K562 (cell line): Measurements from ENCODE around the gene KLF17. TPM values are rescaled to one million over a fixed set of nuclear protein-coding genes. Genes with fewer than 3 reads are reported as not detected.

Experiments used
- ATAC-seq: fragments of 200-7000 bp; cut with Tn5 transposase; 3 replicates; pipeline ENCODE4 v1.9.1; 2020; ENCODE audit warnings: moderate library complexity
- BruUV-seq: library from RNA; stranded (reverse); fragments of 400-500 nt; replicated peaks from 2 replicates; lab custom pipeline; 2021; lab: Mats Ljungman, UMichigan
- CTCF ChIA-PET: fragments of 300-600 bp; formaldehyde crosslinking; extraction: SDS; loops from one replicate; lab custom pipeline; 2021; ENCODE audit warnings: low intra/inter-chr PET ratio; lab: Yijun Ruan, JAX
- POLR2A ChIA-PET: fragments of 300-600, 350-650 bp; sonication (Branson Sonifier 250); formaldehyde crosslinking; extraction: SDS; loops from one replicate; lab custom pipeline; 2021; ENCODE audit warnings: antibody characterized with exemption, inconsistent platforms; lab: Yijun Ruan, JAX
- DNase-seq, 4 experiments: peaks; one replicate each; pipeline versions ENCODE4 v3.0.0 to v3.0.0-alpha.2; 2011 to 2018; ENCODE audit warnings: low spot score in 3 of 4, mixed read lengths in 3 of 4; ENCODE audit errors: extremely low read depth in 1 of 4
- FAIRE-seq: peaks from 2 replicates; lab custom pipeline; 2011; peaks lifted over from hg19 to GRCh38; lab: Jason Lieb, UNC
- H2AFZ ChIP-seq: 2 replicates; pipeline ENCODE4 v1.6.0; 2011; ENCODE audit warnings: low read depth, low read length, control low read depth, inconsistent platforms
- H3K27ac ChIP-seq: fragments of 200-600 bp; 3 replicates; pipeline ENCODE4 v1.8.0; 2011; ENCODE audit warnings: low read depth, mild to moderate bottlenecking, control low read depth, inconsistent platforms, low read length, moderate library complexity, mixed read lengths; ENCODE audit errors: extremely low read depth
- H3K27me3 ChIP-seq, 2 experiments: fragments of 300-600 bp in 1 of 2; 2 replicates in 1 of 2; 3 replicates in 1 of 2; pipeline versions ENCODE4 v1.6.0 to v1.8.0; 2011; ENCODE audit warnings: inconsistent platforms in 2 of 2, low read length in 2 of 2, mild to moderate bottlenecking in 1 of 2, mixed read lengths in 1 of 2, moderate library complexity in 1 of 2; ENCODE audit not compliant: control insufficient read depth in 2 of 2, insufficient read depth in 2 of 2
- H3K36me3 ChIP-seq: fragments of 300-600 bp; 3 replicates; pipeline ENCODE4 v1.8.0; 2011; ENCODE audit warnings: mild to moderate bottlenecking, low read length, inconsistent platforms; ENCODE audit not compliant: control insufficient read depth, insufficient read depth
- H3K4me1 ChIP-seq, 2 experiments: fragments of 200-600 bp in 1 of 2; replicated peaks in 1 of 2; 2 replicates in 1 of 2; 3 replicates in 1 of 2; pipeline versions ENCODE4 v1.5.1 to v1.8.0; 2011; ENCODE audit warnings: inconsistent platforms in 2 of 2, low read length in 2 of 2, mild to moderate bottlenecking in 1 of 2, mixed read lengths in 1 of 2, moderate library complexity in 1 of 2; ENCODE audit not compliant: control insufficient read depth in 2 of 2, insufficient read depth in 2 of 2
- H3K4me2 ChIP-seq: 2 replicates; pipeline ENCODE4 v1.6.1; 2011; ENCODE audit warnings: low read length, control low read depth, inconsistent platforms, mixed read lengths; ENCODE audit not compliant: insufficient read depth
- H3K4me3 ChIP-seq: fragments of 200-600 bp; sonication (generic), shearing (Covaris generic); 2 replicates; pipeline ENCODE4 v1.5.1; 2016; ENCODE audit warnings: control low read depth, inconsistent platforms
- H3K79me2 ChIP-seq: fragments of 200-600 bp; 3 replicates; pipeline ENCODE4 v1.8.0; 2011; ENCODE audit warnings: low read length, inconsistent platforms; ENCODE audit not compliant: control insufficient read depth, insufficient read depth
- H3K9ac ChIP-seq, 2 experiments: 2 replicates each; pipeline versions ENCODE4 v1.6.0 to v1.6.1; 2011; ENCODE audit warnings: low read depth in 2 of 2, low read length in 2 of 2, control low read depth in 1 of 2, inconsistent platforms in 1 of 2, mild to moderate bottlenecking in 1 of 2, mixed read lengths in 1 of 2; ENCODE audit not compliant: insufficient read depth in 1 of 2
- H3K9me1 ChIP-seq: one replicate; pipeline ENCODE4 v1.6.0; 2011; ENCODE audit warnings: inconsistent platforms, mild to moderate bottlenecking, low read length, moderate library complexity; ENCODE audit not compliant: control insufficient read depth, insufficient read depth
- H3K9me3 ChIP-seq: replicated peaks from 2 replicates; pipeline ENCODE4 v1.5.1; 2011; ENCODE audit warnings: low read depth, low read length, inconsistent platforms; ENCODE audit not compliant: control insufficient read depth, insufficient read depth
- H4K20me1 ChIP-seq: replicated peaks from 2 replicates; pipeline ENCODE4 v1.6.1; 2011; ENCODE audit warnings: low read length, inconsistent platforms, mixed read lengths; ENCODE audit not compliant: control insufficient read depth, insufficient read depth
- ATF7 ChIP-seq: fragments of 450-650 bp; IDR thresholded peaks from 2 replicates; pipeline ENCODE4 v1.7.1; 2014; ENCODE audit warnings: mild to moderate bottlenecking, moderate library complexity
- BRD4 ChIP-seq: fragments of 200-600 bp; sonication (generic); IDR thresholded peaks from 2 replicates; pipeline ENCODE4 v1.6.1; 2017; ENCODE audit warnings: inconsistent platforms
- CCAR2 ChIP-seq: fragments of 200-400 bp; formaldehyde crosslinking; IDR thresholded peaks from 2 replicates; pipeline ENCODE4 v1.6.1; 2017; ENCODE audit warnings: mild to moderate bottlenecking, low read depth, low read length
- CTBP1 ChIP-seq: fragments of 450-650 bp; IDR thresholded peaks from 2 replicates; pipeline ENCODE4 v1.6.1; 2016; ENCODE audit warnings: borderline replicate concordance
- LCOR ChIP-seq: sonication (generic); formaldehyde crosslinking; IDR thresholded peaks from 2 replicates; pipeline ENCODE4 v1.8.0; 2022; ENCODE audit warnings: mild to moderate bottlenecking, missing genetic modification reagents
- NR2C2 ChIP-seq, 2 experiments: fragments of 200-800 bp in 1 of 2; sonication (Bioruptor generic) in 1 of 2; sonication (generic) in 1 of 2; formaldehyde crosslinking in 1 of 2; IDR thresholded peaks; 2 replicates each; pipeline versions ENCODE4 v1.6.1 to v1.8.0; 2016 to 2022; ENCODE audit warnings: mild to moderate bottlenecking in 1 of 2, missing compliant biosample characterization in 1 of 2, missing genetic modification characterization in 1 of 2, missing genetic modification reagents in 1 of 2
- NRF1 ChIP-seq, 2 experiments: fragments of 450-650 bp; IDR thresholded peaks in 1 of 2; conservative IDR thresholded peaks in 1 of 2; 2 replicates each; pipeline ENCODE4 v1.6.1; 2014; ENCODE audit warnings: mild to moderate bottlenecking in 2 of 2
- NUFIP1 ChIP-seq: fragments of 450-650 bp; IDR thresholded peaks from 2 replicates; pipeline ENCODE4 v1.6.1; 2018; ENCODE audit not compliant: partially characterized antibody
- POLR2G ChIP-seq: fragments of 200-400 bp; formaldehyde crosslinking; IDR thresholded peaks from 2 replicates; pipeline ENCODE4 v1.6.1; 2017; ENCODE audit warnings: low read depth, mild to moderate bottlenecking, antibody characterized with exemption, low read length, moderate library complexity
- PTTG1 ChIP-seq: fragments of 450-650 bp; IDR thresholded peaks from 2 replicates; pipeline ENCODE4 v1.6.1; 2016; ENCODE audit warnings: low read depth, mild to moderate bottlenecking, missing genetic modification characterization, missing compliant biosample characterization
- SMARCA5 ChIP-seq: fragments of 450-650 bp; IDR thresholded peaks from 2 replicates; pipeline ENCODE4 v1.6.1; 2016
- SMARCB1 ChIP-seq: IDR thresholded peaks from 2 replicates; pipeline ENCODE4 v1.6.1; 2011; ENCODE audit warnings: improper control_type of control experiment, low read depth; ENCODE audit not compliant: insufficient read length
- TEAD2 ChIP-seq: fragments of 450-650 bp; IDR thresholded peaks from 2 replicates; pipeline ENCODE4 v1.6.1; 2016; ENCODE audit warnings: missing genetic modification characterization, control low read depth, missing compliant biosample characterization
- TEAD4 ChIP-seq, 2 experiments: sonication (generic) in 1 of 2; formaldehyde crosslinking in 1 of 2; IDR thresholded peaks; 2 replicates each; pipeline versions ENCODE4 v1.6.1 to v1.8.0; 2012 to 2022; ENCODE audit warnings: borderline replicate concordance in 1 of 2, inconsistent platforms in 1 of 2, low read length in 1 of 2, mild to moderate bottlenecking in 1 of 2, missing genetic modification reagents in 1 of 2
- ZNF583 ChIP-seq: fragments of 250-450 bp; sonication (Bioruptor Pico); IDR thresholded peaks from 2 replicates; pipeline ENCODE4 v1.4.0; 2020
- WGBS: fragments of 100-300 bp; shearing (Covaris generic); methylation state at CpG from one replicate; pipeline ENCODE4 v1.1.6; 2016; ENCODE audit warnings: low coverage, mixed read lengths; ENCODE audit not compliant: insufficient coverage; ENCODE audit errors: missing lambda C conversion rate; 5-methylcytosine and 5-hydroxymethylcytosine counted together
- in situ Hi-C: fragments of 300-500 bp; cut with MboI; formaldehyde crosslinking; loops from 4 replicates; pipeline ENCODE4 v1.15.0; 2018; ENCODE audit warnings: inconsistent platforms, mixed read lengths
- intact Hi-C: fragments of 100-400 bp; cut with micrococcal nuclease; formaldehyde crosslinking; loops from 2 replicates; pipeline ENCODE4 v1.14.2; 2022
- polyA plus RNA-seq, 8 experiments: library from polyadenylated mRNA; depleted of rRNA in 4 of 8; stranded (reverse) in 5 of 8; unstranded in 3 of 8; fragments of >200 nt; fragmentation: Nextera tagmentation in 2 of 8; fragmentation: Illumina TruSeq in 1 of 8; extraction: Ambion mirVana in 2 of 8; extraction: Trizol in 1 of 8; gene quantifications; 2 replicates each; pipeline versions ENCODE4 v1.2.1 to v1.2.3, GENCODE V29; 2011 to 2014; ENCODE audit warnings: inconsistent platforms in 1 of 8, missing spikeins in 1 of 8
- total RNA-seq, 7 experiments: library from RNA; depleted of rRNA in 6 of 7; stranded (reverse); fragments of >200 nt in 6 of 7; fragmentation: Illumina TruSeq in 2 of 7; extraction: Trizol in 2 of 7; gene quantifications; 2 replicates each; pipeline versions ENCODE4 v1.2.1 to v1.2.3, GENCODE V29; 2011 to 2021; ENCODE audit warnings: low replicate concordance in 1 of 7

Gene KLF17
- total and polyA plus RNA-seq, 9 of the 15 experiments (the other 6 are each of a cell fraction or from before 2014, with no cell fraction given): 0.01 to 0.24 (median 0.13) TPM; not detected in 6

- TF ChIP-seq NRF1 (conservative IDR thresholded peaks at IDR 0.05 in 1 of 2, IDR thresholded peaks at IDR 0.05 in 1 of 2) (peak; percentile 64 to 74; a peak in 3 of 4 replicates), ATF7 (peak; percentile 43; the same call in 1 of the 2 replicates), SMARCA5 (no peak), CTBP1 (peak; percentile 80)
These were observed 15.1 kb upstream of the KLF17 start (continued) for GRCh38 chr1:44103270-44104131.

GRCh38 chr1:44105810-44106209, 12.8 kb upstream of the KLF17 start:
- intact Hi-C loops: no loop called here
- POLR2A ChIA-PET: interaction anchor here (0.5 to 1.1 kb wide), 2 partner anchors 13 to 1244 kb away, joined by 3 to 5 read pairs; no protein-coding TSS in a partner anchor
- Histone ChIP-seq H3K4me3 (no peak overlapping the region), H4K20me1 (no peaks in the 10 kb centered on the region; the same call in 1 of the 2 replicates), H3K4me2 (no peak overlapping the region)
- DNase-seq: no peak
- no peak for FAIRE-seq
- WGBS: 5% methylated on average over 3 of the region's 3 CpGs
- TF ChIP-seq NUFIP1 (no peak), CCAR2 (no peak), TEAD4 (IDR thresholded peaks at IDR 0.05; ENCODE audit: low read length) (no peak), TEAD4 (CRISPR knock-in tag; IDR thresholded peaks at IDR 0.05; ENCODE audit: borderline replicate concordance) (no peak), TEAD2 (tag) (no peak), SMARCB1 (no peak), POLR2G (no peak), NR2C2 (CRISPR knock-in tag; IDR thresholded peaks at IDR 0.05) (no peak), NR2C2 (tag; IDR thresholded peaks at IDR 0.05) (no peak), ZNF583 (CRISPR knock-in tag) (no peak), PTTG1 (tag) (no peak), LCOR (CRISPR knock-in tag) (no peak), BRD4 (no peak)
- TF ChIP-seq, all 486 proteins: peak for 0
- no peaks in the 10 kb centered on the region for H3K79me2 ChIP-seq
- CTCF ChIA-PET: no interaction called here
- in situ Hi-C loops: no loop called here
- H3K36me3 ChIP-seq: no peaks in the 10 kb centered on the region
- no peaks in the 10 kb centered on the region for H3K9me3 ChIP-seq
- H3K4me1 ChIP-seq: peaks cover 4 to 12% of the 10 kb centered on the region in 2 experiments; a peak in 3 of 5 replicates
- BruUV-seq: no TSS peak
- no peak overlapping the region for H3K27ac ChIP-seq
- no peak overlapping the region for H2AFZ ChIP-seq
- H3K9me1 ChIP-seq: no peaks in the 10 kb centered on the region
- ATAC-seq: no peak
- H3K9ac ChIP-seq: no peak overlapping the region
- H3K27me3 ChIP-seq: peaks cover 20 to 35% of the 10 kb centered on the region in 2 experiments
